Measurements from ENCODE around the gene POLR2C.
"Not testable (repeated sequence)": the region's sequence is repeated elsewhere in the genome, so short reads cannot be mapped to it uniquely, and the experiment has no call there.

Gene POLR2C

DNA sequence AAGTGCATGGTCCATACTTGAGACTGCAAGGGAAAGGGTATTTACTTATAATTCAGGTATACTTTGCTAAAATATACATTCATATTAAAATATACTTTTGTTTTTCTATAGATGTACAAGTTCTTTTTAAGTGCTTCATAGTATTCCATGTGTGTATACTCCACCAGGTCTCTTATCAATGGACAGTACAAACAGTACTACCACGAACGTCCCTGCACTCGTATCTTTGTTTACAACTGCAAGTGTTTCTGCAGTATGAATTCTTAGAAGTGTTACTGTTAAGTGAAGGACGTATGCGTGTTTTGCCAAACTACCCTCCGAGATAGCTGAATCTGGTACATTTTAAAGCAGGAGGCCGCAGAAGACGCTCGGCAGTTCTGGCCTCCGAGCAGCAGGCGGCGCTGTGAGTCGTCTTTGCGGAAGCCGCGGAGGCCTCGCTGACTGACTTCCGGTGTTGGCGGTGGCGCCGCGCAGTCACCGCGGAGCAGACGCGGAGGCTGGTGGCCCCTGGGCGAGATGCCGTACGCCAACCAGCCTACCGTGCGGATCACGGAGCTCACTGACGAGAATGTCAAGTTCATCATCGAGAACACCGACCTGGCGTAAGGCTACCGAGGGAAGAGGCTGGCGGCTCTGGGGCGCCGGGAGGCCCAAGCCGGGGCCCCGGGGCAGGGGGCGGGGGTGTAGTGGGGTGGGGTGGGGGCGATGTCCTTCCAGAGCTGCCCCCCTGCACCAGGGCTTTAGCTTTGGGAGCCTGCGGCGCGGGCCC is at the start of gene POLR2C:
Gene POLR2C, plus strand, starts transcription at position 471 of the 769 bp plus-strand sequence. Its CDS starts 46 bp downstream, at position 517.
- DNase-seq, result peak; percentile 94

DNA sequence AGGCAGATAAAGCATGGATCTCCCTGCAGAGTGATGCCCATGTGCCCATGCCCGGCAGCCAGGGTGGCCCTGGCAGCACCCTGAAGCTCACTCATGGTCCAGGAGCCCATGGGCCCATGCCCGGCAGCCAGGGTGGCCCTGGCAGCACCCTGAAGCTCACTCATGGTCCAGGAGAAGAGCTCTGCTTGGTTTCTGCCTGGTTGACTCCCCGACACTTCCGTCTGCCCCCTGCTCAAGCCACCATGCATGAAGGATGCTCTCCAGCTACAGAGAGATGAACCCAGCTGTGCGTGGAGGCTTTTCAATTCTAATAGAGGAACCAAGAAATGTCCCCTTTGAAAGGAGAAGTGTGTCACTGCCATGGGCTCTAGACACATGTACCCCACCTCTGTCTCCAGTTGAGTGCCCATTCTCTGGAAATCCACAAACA is 49.2 kb upstream of the POLR2C start:
- DNase-seq, result no peak

DNA sequence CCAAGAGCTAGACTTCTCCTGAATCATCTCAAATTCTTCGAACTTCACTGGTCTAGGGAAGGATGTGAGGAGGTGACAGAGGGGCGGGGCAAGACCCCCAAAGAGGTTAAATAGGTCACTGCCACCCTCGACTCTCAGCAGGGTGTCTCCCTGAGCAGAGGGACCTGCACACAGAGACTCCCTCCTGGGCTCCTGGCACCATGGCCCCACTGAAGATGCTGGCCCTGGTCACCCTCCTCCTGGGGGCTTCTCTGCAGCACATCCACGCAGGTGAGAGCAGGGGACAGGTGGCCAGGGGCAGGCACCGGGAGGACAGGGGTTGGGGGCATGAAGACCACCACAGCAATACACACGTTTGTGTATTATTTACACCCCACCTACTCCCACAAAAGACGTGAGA is 48.7 kb upstream of the POLR2C start:
- no peak for DNase-seq

- no peak for DNase-seq
These were observed 46.4 kb upstream of the POLR2C start for GRCh38 chr16:57416084-57416483.

- DNase-seq, result no peak
These were observed 43.0 kb upstream of the POLR2C start for GRCh38 chr16:57419506-57419905.

DNA sequence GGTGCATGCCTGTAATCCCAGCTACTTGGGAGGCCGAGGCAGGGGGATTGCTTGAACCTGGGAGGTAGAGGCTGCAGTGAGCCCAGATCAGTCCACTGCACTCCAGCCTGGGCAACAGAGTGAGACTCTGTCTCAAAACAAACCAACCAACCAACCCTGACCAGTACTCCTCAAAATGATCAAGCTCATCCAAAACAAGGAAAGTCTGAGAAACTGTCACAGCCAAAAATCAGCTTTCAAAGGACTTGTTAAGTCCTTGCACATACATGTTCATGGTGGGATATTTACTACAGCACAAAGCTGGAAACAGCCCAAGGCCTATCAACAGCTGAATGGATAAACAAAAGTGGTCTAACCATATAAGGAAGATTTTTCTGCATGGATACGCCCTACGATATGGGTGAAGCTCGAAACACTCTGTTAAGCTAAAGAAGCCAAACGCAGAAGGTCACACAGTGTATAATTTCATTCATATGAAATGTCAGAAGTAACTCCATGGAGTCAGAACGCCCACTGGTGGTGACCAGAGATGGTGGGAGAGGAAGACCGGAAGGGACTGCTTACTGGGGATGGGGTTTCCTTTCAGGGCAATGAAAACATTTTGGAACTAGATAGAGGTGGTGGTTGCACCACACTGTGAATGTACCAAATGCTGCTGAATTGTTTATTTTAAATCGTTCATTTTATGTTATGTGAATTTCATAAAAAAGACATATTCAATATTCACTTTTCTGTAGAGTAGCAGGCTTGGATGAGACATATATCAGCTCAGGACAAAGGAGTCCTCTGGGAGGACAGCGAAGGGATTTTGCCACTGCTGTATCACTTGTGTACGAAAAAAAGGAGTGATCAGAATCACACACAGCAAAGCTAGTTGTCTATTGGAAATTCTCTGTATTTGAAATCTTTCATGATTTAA is 40.2 kb upstream of the POLR2C start:
- DNase-seq, result no peak

DNA sequence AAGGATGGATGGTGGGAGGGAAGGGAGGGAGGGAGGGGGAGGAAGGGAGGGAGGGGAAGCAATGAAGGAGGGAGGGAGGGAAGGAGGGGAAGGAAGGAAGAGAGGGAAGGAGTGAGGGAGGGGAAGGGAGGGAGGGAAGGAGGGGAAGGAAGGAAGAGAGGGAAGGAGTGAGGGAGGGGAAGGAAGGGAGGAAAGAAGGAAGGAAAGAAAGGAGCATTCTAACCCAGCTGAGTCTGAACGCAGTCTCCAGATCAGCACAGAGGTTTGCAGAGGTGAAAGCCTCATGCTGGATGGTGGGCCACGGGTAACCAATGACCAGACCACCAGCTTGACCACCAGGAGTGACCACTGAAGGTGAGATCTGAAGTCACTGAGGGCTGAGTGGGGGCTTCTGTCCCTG is 39.3 kb upstream of the POLR2C start:
- no peak for DNase-seq

DNA sequence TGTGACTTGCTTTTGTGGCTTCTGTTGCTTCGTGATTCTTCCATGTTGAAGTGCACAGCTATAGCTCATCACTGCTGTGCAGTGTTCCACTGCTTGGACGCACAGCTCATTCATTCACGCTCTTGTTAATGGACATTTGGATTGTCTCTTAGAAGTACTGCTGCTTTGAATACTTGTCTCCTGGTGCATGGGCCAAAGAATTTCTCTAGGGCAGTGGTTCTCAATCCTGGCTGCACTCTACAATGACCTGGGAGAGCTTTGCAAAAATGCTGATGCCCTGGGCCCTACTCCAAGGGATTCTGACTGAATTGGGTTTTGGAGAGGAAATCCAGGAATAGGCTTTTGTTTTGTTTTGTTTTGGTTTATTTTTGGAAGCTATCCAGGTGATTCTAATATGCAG is 37.9 kb upstream of the POLR2C start:
- no peak for DNase-seq

- no peak for DNase-seq
These were observed 36.1 kb upstream of the POLR2C start for GRCh38 chr16:57426356-57426755.

- no peak for DNase-seq
These were observed 35.2 kb upstream of the POLR2C start for GRCh38 chr16:57427307-57427706.

DNA sequence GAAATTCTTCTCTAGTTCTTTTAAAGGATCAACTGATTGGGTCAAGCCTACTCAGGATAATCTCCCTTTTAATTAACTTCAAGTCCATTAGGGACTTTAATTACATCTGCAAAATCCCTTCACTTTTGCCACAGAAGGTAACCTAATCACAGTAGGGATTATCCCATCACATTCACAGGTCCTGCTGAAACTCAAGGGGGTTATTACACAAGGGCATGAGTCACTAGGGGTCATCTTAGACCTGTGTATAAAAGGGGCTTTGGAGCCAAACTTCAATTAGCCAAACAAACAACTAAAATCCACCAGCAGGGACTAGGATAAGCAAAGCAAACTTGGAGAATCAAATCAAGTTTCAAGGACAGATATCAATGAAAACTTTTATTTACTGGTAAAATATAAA is 34.7 kb upstream of the POLR2C start:
- no peak for DNase-seq

GRCh38 chr16:57430955-57431354 is 31.5 kb upstream of the POLR2C start:
- DNase-seq, result no peak

GRCh38 chr16:57432505-57432904 is 30.0 kb upstream of the POLR2C start:
- no peak for DNase-seq

DNA sequence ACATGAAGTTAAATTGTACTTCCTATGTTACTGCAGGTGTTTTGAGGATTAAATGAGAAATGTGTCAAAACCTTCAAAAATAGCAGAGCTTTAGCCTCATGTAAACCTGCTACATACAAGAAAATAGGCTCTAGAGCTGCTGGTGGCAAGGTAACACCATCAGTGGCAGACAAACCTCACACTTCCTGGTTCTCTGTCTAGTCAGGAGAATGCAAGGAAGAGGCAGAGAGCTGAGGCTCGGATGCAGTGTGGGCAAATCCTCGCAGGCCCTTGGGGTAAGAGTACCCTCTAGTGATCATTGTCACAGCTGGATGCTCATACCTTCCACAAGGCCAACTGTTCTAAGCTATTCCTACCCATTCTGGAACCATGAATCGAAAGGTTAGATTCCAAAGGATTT is 29.5 kb upstream of the POLR2C start:
- no peak for DNase-seq

DNA sequence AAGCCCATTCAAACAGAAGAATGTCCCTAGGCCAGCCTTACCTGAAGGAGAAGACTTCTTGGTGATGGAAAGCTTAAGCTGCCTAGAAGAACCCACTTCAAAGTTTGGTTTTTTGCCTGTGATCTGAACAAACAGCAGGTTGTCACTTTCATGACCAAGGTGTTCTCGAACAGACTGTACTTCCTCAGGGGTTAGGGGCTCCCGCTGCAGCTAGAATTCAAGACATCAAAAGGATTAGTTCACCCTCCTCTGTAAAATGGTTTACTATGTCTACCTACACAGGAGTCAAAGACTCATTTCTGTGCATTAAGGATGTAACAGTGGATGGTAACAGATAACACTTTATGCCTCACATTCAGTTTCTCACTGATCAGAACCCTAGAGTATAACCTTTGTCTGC is 28.5 kb upstream of the POLR2C start:
- no peak for DNase-seq

GRCh38 chr16:57435838-57436237 is 26.6 kb upstream of the POLR2C start:
- no peak for DNase-seq

- DNase-seq, result not testable (repeated sequence)
These were observed 22.5 kb upstream of the POLR2C start for GRCh38 chr16:57439947-57440346.

DNA sequence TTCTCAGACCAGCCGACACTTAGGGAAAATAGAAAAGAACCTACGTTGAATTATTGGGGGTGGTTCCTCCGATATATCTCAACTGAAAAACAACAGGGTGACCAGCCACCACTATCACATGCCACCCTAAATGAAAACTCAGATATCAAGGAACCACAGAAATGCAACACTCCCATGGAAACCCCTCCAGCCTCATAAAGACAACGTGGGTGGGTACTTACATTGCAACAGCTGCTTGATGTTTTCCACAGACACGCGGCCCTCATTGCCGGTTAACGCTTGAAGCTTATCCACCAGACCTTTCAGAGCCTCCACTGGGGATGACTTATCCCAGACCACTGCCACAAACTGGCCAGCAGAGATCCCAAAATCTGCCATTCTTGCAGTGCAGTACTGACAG is 21.9 kb upstream of the POLR2C start:
- not testable (repeated sequence) for DNase-seq

DNA sequence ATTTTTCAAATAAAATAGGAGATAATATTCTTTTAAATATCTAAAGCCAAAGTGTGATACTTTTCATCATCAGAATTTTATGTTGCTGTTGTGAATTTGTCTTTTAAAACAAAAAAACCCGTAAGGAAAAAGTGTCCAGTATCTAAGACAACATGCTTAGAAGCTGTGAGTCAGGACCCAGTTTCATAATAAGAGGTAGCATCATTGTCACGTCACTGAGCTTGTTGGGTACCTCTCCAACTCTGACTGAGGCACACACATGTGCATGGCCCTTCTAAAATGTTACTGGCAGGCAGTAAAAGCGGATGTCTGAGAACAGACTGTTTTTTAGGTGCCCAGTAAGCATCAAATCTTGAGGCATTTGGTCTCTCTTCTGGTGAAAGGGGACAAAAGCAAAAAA is 17.8 kb upstream of the POLR2C start:
- no peak for DNase-seq

- no peak for DNase-seq
These were observed 17.0 kb upstream of the POLR2C start for GRCh38 chr16:57445510-57445909.

GRCh38 chr16:57446531-57447185 is 15.8 kb upstream of the POLR2C start:
- peak in 1 of 2 experiments; percentile 42 for DNase-seq

- DNase-seq, result peak; percentile 90 to 93
These were observed 15.1 kb upstream of the POLR2C start, which contains the start of the genes CIAPIN1 and COQ9 for GRCh38 chr16:57447186-57447962. Gene CIAPIN1, minus strand, starts transcription at chr16:57447385. Its CDS starts 6,457 bp downstream, at chr16:57440928. Gene COQ9, plus strand, starts transcription at chr16:57447479. Its CDS starts 27 bp downstream, at chr16:57447506.
